SH-SY5Y (cell line): Measurements from ENCODE around the gene DIABLO.

ENCODE experiments used
- GATA2 ChIP-seq: IDR thresholded peaks from 2 replicates; pipeline ENCODE4 v1.6.1; 2011; ENCODE audit warnings: mild to moderate bottlenecking, low read depth, low read length
- GATA3 ChIP-seq: IDR thresholded peaks from 2 replicates; pipeline ENCODE4 v1.6.1; 2011; ENCODE audit warnings: low read depth, mild to moderate bottlenecking, low read length, moderate library complexity

DNA sequence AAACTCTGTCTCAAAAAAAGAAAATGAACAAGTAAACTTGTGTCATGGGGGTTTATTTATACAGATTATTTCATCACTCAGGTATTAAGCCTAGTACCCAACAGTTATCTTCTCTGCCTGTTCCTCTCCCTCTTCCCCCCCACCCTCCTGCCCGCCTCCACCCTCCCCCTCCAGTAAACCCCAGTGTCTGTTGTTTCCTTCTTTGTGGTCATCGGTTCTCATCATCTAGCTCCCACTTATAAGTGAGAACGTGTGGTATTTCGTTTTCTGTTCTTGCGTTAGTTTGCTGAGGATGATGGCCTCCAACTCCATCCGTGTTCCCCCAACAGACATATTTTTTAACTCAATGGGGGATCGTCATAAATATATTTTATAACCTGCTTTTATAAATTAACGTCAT, 64.2 kb downstream of the DIABLO start:
- TF ChIP-seq GATA3 (no peak), GATA2 (no peak)
